ENCODE measurements around the gene PML. TPM values are rescaled to one million over a fixed set of nuclear protein-coding genes. Genes with fewer than 3 reads are reported as not detected.
A peak's percentile ranks its signal among the peaks of the same experiment; 100 is the strongest.
"Not testable (repeated sequence)": the region's sequence is repeated elsewhere in the genome, so short reads cannot be mapped to it uniquely, and the experiment has no call there.

The PML gene
- total and polyA plus RNA-seq, 8 donors: 16.0 to 170 (median 30.7) TPM

- H3K4me3 ChIP-seq: peak overlapping the region in 3 of 4 donors; percentile 2 to 25 (median 6)
- H3K27ac ChIP-seq: peak overlapping the region in 1 of 5 donors; percentile 29
- 0 to 30% (median 29%) methylated on average over 16 to 26 of the region's 26 CpGs for WGBS, 5 donors
- intact Hi-C loops (cut with DNase I; ENCODE audit: low total_unique reads): no loop called here
- H3K36me3 ChIP-seq: no peaks in the 10 kb centered on the region
- peaks cover 0 to 11% (median 0%) of the 10 kb centered on the region in 3 donors for H3K27me3 ChIP-seq
- peaks cover 4 to 24% (median 15%) of the 10 kb centered on the region in 4 donors for H3K4me1 ChIP-seq
- TF ChIP-seq CTCF (IDR thresholded peaks at IDR 0.05) (peak in 5 of 7 experiments; percentile 74 to 89 (median 84)), POLR2A (IDR thresholded peaks at IDR 0.05) (no peak), POLR2AphosphoS5 (IDR thresholded peaks at IDR 0.05) (peak in 1 of 3 donors; percentile 44), EP300 (IDR thresholded peaks at IDR 0.05) (no peak)
- no peaks in the 10 kb centered on the region for H3K9me3 ChIP-seq
- peak; percentile 89 to 95 for DNase-seq
Measured at GRCh38 chr15:73972984-73973682, 21.4 kb upstream of the PML start.

- DNase-seq: peak in 1 of 2 donors; percentile 17
- Histone ChIP-seq H3K27me3 (peaks cover 0 to 11% (median 0%) of the 10 kb centered on the region in 3 donors), H3K4me3 (peak overlapping the region in 1 of 4 donors; percentile 6), H3K4me1 (peaks cover 4 to 24% (median 15%) of the 10 kb centered on the region in 4 donors)
- H3K36me3 ChIP-seq; H3K9me3 ChIP-seq; H3K27ac ChIP-seq; intact Hi-C loops (cut with DNase I; ENCODE audit: low total_unique reads): not testable (repeated sequence)
- WGBS, 5 donors: 87 to 93% (median 91%) methylated on average over 33 to 39 of the region's 39 CpGs; no CpG with 5 or more reads in 1 of the 5 donors
Measured at GRCh38 chr15:73973683-73974200, 20.8 kb upstream of the PML start.

GRCh38 chr15:73975440-73976125 is 18.9 kb upstream of the PML start:
- WGBS, 5 donors: 31 to 43% (median 39%) methylated on average over 18 of the region's 18 CpGs
- DNase-seq: peak in 1 of 2 donors; percentile 27
- intact Hi-C loops (cut with DNase I; ENCODE audit: low total_unique reads); H3K4me3 ChIP-seq; H3K9me3 ChIP-seq; H3K36me3 ChIP-seq; H3K27ac ChIP-seq: not testable (repeated sequence)
- H3K4me1 ChIP-seq: peaks cover 4 to 24% (median 15%) of the 10 kb centered on the region in 4 donors
- H3K27me3 ChIP-seq: peaks cover 0 to 11% (median 0%) of the 10 kb centered on the region in 3 donors

- 88 to 97% (median 92%) methylated on average over 3 of the region's 3 CpGs for WGBS, 5 donors
- H3K27ac ChIP-seq: no peak overlapping the region
- peaks cover 0 to 11% (median 0%) of the 10 kb centered on the region in 3 donors for H3K27me3 ChIP-seq
- no peaks in the 10 kb centered on the region for H3K9me3 ChIP-seq
- no peak for TF ChIP-seq POLR2A (IDR thresholded peaks at IDR 0.05)
- no peaks in the 10 kb centered on the region for H3K36me3 ChIP-seq
- H3K4me3 ChIP-seq: no peak overlapping the region
- peaks cover 25 to 44% (median 33%) of the 10 kb centered on the region in 4 donors for H3K4me1 ChIP-seq
- DNase-seq: no peak
- intact Hi-C loops (cut with DNase I; ENCODE audit: low total_unique reads): no loop called here
Measured at GRCh38 chr15:73978896-73979295, 15.6 kb upstream of the PML start.

GRCh38 chr15:73979636-73980035 is 14.9 kb upstream of the PML start:
- H3K4me3 ChIP-seq: no peak overlapping the region
- 75 to 92% (median 79%) methylated on average over 1 of the region's 1 CpG for WGBS, 5 donors

GRCh38 chr15:73981761-73982221 is 12.7 kb upstream of the PML start:
- Histone ChIP-seq H3K36me3 (peaks cover 0 to 22% (median 8%) of the 10 kb centered on the region in 4 donors), H3K4me1 (peaks cover 44 to 60% (median 47%) of the 10 kb centered on the region in 4 donors), H3K27ac (peak overlapping the region; percentile 37 to 96 (median 88)), H3K4me3 (no peak overlapping the region), H3K9me3 (no peaks in the 10 kb centered on the region), H3K27me3 (no peaks in the 10 kb centered on the region)
- intact Hi-C loops (cut with DNase I; ENCODE audit: low total_unique reads): no loop called here
- TF ChIP-seq CTCF (IDR thresholded peaks at IDR 0.05): no peak
- TF ChIP-seq POLR2AphosphoS5 (IDR thresholded peaks at IDR 0.05): no peak
- no peak for TF ChIP-seq POLR2A (IDR thresholded peaks at IDR 0.05)
- no peak for TF ChIP-seq EP300 (IDR thresholded peaks at IDR 0.05)
- WGBS, 5 donors: 32 to 47% (median 35%) methylated on average over 5 of the region's 5 CpGs
- DNase-seq: no peak

More at GRCh38 chr15:73979636-73980035, 14.9 kb upstream of the PML start:
- H3K27me3 ChIP-seq: peaks cover 0 to 10% (median 0%) of the 10 kb centered on the region in 3 donors
- intact Hi-C loops (cut with DNase I; ENCODE audit: low total_unique reads): no loop called here
- H3K27ac ChIP-seq: no peak overlapping the region
- peaks cover 32 to 52% (median 40%) of the 10 kb centered on the region in 4 donors for H3K4me1 ChIP-seq
- TF ChIP-seq POLR2AphosphoS5 (IDR thresholded peaks at IDR 0.05) (no peak), EP300 (IDR thresholded peaks at IDR 0.05) (no peak), POLR2A (IDR thresholded peaks at IDR 0.05) (no peak)
- no peaks in the 10 kb centered on the region for H3K9me3 ChIP-seq
- DNase-seq: no peak
- H3K36me3 ChIP-seq: peaks cover 0 to 4% (median 0%) of the 10 kb centered on the region in 4 donors

All from stomach (tissue), 9 donors.